Activated CD8-positive, alpha-beta T cell treated with anti-CD3 and anti-CD28 coated beads for 36 hours (primary cell): ENCODE results near the gene TRIM29. TPM values are rescaled to one million over a fixed set of nuclear protein-coding genes. Genes with fewer than 3 reads are reported as not detected.

Experiments
- ATAC-seq: fragments of 200-7000 bp; cut with Tn5 transposase; one replicate; pipeline ENCODE4 v1.10.0; 2021; ENCODE audit warnings: mild to moderate bottlenecking, moderate library complexity
- CTCF ChIA-PET: fragments of 350-600 bp; sonication (Branson Sonifier 250); formaldehyde crosslinking; loops from one replicate; lab custom pipeline; 2021; ENCODE audit warnings: antibody characterized with exemption; lab: Charles Lee
- POLR2A ChIA-PET: fragments of 350-600 bp; sonication (Branson Sonifier 250); formaldehyde crosslinking; loops from one replicate; lab custom pipeline; 2021; ENCODE audit warnings: antibody characterized with exemption; lab: Charles Lee
- DNase-seq: peaks from one replicate; pipeline ENCODE4 v3.0.0-alpha.2; 2020
- H3K27ac Mint-ChIP-seq: one replicate; pipeline ENCODE4 v1.8.0; 2021; ENCODE audit warnings: mild to moderate bottlenecking, mixed read lengths
- H3K27me3 Mint-ChIP-seq: one replicate; pipeline ENCODE4 v1.8.0; 2021; ENCODE audit warnings: mixed read lengths
- H3K36me3 Mint-ChIP-seq: one replicate; pipeline ENCODE4 v1.8.0; 2021; ENCODE audit warnings: low read depth, mixed read lengths
- H3K4me1 Mint-ChIP-seq: one replicate; pipeline ENCODE4 v1.8.0; 2021; ENCODE audit warnings: low read depth, mixed read lengths
- H3K4me3 Mint-ChIP-seq: one replicate; pipeline ENCODE4 v1.8.0; 2021; ENCODE audit warnings: mild to moderate bottlenecking, moderate library complexity, mixed read lengths
- H3K9me3 Mint-ChIP-seq: one replicate; pipeline ENCODE4 v1.8.0; 2021; ENCODE audit warnings: mixed read lengths
- intact Hi-C: fragments of 100-400 bp; cut with micrococcal nuclease; formaldehyde crosslinking; loops from one replicate; pipeline ENCODE4 v1.10.0; 2022
- total RNA-seq, 2 experiments: library from RNA; stranded (reverse); gene quantifications; one replicate each; pipeline ENCODE4 v1.2.3, GENCODE V29; 2021
- TF ChIP-seq, protein P1 (sequence below): fragments of 200-600 bp; IDR thresholded peaks from one replicate; pipeline ENCODE4 v1.8.0; 2022; ENCODE audit warnings: antibody characterized with exemption, mild to moderate bottlenecking

Gene TRIM29
- total RNA-seq, 2 experiments from 2014 or later, result not detected

DNA sequence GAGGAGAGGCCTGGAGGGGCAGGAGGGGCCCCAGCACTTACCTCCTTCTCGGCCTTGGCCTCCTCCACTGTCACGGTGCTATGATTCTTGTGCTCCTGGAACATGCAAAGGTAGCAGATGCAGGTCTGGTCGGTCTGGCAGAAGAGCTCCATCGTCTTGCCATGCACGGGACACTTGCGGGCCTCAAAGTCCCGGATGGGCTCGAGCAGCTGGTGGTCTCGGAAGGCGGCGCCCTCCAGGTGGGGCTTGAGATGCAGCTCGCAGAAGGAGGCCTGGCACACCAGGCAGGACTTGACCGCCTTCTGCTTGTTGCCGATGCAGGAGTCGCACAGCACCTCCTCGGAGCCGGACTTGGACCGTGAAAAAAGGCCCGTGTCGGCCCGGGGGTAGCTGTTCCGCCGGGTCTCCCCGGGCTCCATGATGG lies 714 bp downstream of the TRIM29 start:
- Mint-ChIP-seq H3K27me3 (peaks cover 6% of the 10 kb centered on the region), H3K4me1 (no peaks in the 10 kb centered on the region), H3K9me3 (no peaks in the 10 kb centered on the region), H3K36me3 (no peaks in the 10 kb centered on the region), H3K27ac (no peak overlapping the region), H3K4me3 (no peak overlapping the region)
- ATAC-seq (no peak), DNase-seq (no peak)
- ChIA-PET CTCF (interaction anchor here (1.5 to 1.6 kb wide), 2 partner anchors 29 to 31 kb away, joined by 3 to 7 read pairs; no protein-coding TSS in a partner anchor), POLR2A (no interaction called here)
- intact Hi-C loops, result no loop called here
- TF ChIP-seq, protein P1, sequence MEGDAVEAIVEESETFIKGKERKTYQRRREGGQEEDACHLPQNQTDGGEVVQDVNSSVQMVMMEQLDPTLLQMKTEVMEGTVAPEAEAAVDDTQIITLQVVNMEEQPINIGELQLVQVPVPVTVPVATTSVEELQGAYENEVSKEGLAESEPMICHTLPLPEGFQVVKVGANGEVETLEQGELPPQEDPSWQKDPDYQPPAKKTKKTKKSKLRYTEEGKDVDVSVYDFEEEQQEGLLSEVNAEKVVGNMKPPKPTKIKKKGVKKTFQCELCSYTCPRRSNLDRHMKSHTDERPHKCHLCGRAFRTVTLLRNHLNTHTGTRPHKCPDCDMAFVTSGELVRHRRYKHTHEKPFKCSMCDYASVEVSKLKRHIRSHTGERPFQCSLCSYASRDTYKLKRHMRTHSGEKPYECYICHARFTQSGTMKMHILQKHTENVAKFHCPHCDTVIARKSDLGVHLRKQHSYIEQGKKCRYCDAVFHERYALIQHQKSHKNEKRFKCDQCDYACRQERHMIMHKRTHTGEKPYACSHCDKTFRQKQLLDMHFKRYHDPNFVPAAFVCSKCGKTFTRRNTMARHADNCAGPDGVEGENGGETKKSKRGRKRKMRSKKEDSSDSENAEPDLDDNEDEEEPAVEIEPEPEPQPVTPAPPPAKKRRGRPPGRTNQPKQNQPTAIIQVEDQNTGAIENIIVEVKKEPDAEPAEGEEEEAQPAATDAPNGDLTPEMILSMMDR, result no peak

DNA sequence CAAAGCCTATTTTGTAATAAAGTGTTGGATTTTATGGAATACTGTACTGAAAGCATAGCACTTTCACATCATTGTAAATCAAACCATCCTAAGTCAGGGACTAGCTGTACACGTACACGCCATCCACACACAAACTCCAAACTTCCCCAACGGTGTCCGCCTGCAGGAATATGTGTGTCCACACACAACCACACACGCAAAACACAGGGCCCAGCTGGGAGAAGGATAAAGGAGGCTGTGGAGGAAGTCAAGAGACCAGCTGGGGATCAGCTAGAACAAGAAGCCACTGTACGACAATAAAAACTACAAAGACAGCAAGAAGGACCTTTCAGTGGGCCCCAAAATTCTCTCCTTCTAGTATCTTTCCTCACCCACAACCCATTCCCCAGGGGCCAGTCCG lies 1.6 kb downstream of the TRIM29 start:
- intact Hi-C loops, result no loop called here
- ChIA-PET CTCF (no interaction called here), POLR2A (no interaction called here)
- ATAC-seq (no peak), DNase-seq (no peak)
- Mint-ChIP-seq H3K27me3 (peaks cover 5% of the 10 kb centered on the region), H3K36me3 (no peaks in the 10 kb centered on the region), H3K4me3 (no peak overlapping the region), H3K4me1 (no peaks in the 10 kb centered on the region), H3K27ac (no peak overlapping the region), H3K9me3 (no peaks in the 10 kb centered on the region)
- TF ChIP-seq, protein P1, result no peak

DNA sequence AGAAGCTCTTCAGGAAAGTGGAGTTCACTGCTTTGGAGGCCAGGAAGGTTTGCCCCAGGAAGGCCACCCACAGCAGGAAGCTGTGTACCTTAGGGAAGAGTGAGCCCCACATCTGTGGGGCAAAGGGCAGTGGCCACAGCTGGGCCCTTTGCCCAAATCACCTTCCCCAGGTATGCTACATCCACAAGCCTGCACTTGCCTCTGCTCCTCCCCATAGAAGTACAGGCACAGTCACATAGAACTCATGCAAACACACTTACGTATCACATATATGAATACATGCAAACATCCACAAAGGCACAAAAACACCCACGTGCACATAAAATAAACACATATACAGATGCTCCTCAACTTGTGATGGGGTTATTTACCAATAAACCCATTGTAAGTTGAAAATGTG lies 2.1 kb downstream of the TRIM29 start:
- H3K9me3 Mint-ChIP-seq, result no peaks in the 10 kb centered on the region
- no peak overlapping the region for H3K27ac Mint-ChIP-seq
- H3K4me3 Mint-ChIP-seq, result no peak overlapping the region
- no peaks in the 10 kb centered on the region for H3K4me1 Mint-ChIP-seq
- POLR2A ChIA-PET, result no interaction called here
- CTCF ChIA-PET, result no interaction called here
- no peak for ATAC-seq
- H3K27me3 Mint-ChIP-seq, result peaks cover 4% of the 10 kb centered on the region
- TF ChIP-seq, protein P1, result no peak
- intact Hi-C loops, result no loop called here
- DNase-seq, result no peak
- no peaks in the 10 kb centered on the region for H3K36me3 Mint-ChIP-seq

DNA sequence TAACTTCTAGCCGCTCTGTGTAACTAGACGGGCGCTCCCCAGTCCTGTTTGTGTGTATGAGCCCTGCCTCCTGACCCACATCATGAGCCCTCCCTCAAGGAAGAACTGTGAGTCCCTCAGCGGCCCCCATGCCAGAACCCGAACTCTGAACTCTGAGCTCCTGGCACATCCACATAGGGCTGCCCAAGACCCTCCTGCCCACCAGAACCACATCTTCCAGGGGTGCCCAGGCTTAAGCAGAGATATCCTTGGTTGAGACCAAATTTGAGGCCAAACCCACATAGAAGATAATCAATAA lies 3.0 kb downstream of the TRIM29 start:
- H3K4me3 Mint-ChIP-seq, result no peak overlapping the region
- DNase-seq (no peak), ATAC-seq (no peak)
- no peaks in the 10 kb centered on the region for H3K4me1 Mint-ChIP-seq
- peaks cover 2% of the 10 kb centered on the region for H3K27me3 Mint-ChIP-seq
- ChIA-PET CTCF (no interaction called here), POLR2A (no interaction called here)
- intact Hi-C loops, result no loop called here
- H3K36me3 Mint-ChIP-seq, result no peaks in the 10 kb centered on the region
- no peaks in the 10 kb centered on the region for H3K9me3 Mint-ChIP-seq
- no peak overlapping the region for H3K27ac Mint-ChIP-seq
- TF ChIP-seq, protein P1, result no peak

DNA sequence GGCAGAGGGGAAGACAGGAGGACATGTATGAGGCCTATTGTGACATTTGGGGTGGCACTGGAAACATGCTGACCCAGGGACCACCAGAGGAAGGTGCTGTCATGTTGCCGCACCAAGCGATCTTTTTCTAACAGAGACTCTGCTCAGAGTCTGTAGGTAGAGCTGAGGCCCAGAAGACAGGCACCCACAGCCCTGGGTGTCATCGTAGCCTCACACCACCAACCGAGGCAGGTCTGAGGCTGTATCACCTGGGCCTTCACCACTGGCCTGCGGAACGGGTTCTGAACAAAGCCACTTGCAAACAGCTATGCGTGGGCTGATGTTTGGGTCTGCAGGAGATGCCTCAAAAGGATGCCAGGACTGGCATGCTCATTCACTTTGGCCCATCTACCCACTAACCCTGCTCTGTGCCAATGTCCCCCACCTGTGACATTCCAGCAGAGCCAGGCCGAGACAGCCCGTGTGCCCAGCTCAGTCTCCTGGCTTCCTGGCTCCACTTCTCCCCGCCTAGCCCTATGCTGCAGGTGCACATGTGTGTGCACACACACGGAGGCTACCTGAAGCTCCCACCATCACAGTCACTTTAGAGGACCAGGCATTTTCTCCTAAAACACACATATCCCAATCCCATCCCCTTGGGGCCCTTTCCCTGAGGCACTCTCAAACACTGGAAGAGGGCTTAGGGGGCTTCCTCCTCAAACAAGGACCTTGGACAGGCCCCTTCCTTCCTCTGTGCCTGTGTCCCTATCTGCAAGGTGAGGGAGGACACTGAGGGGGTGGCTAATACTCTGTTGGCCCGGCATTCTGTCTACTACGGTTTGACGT lies 3.6 kb downstream of the TRIM29 start:
- TF ChIP-seq, protein P1, result no peak
- H3K4me1 Mint-ChIP-seq, result no peaks in the 10 kb centered on the region
- no peak overlapping the region for H3K27ac Mint-ChIP-seq
- ChIA-PET POLR2A (no interaction called here), CTCF (no interaction called here)
- no peaks in the 10 kb centered on the region for H3K9me3 Mint-ChIP-seq
- DNase-seq (no peak), ATAC-seq (no peak)
- no peak overlapping the region for H3K4me3 Mint-ChIP-seq
- H3K36me3 Mint-ChIP-seq, result no peaks in the 10 kb centered on the region
- intact Hi-C loops, result no loop called here
- no peaks in the 10 kb centered on the region for H3K27me3 Mint-ChIP-seq
